ENCODE data around the gene GTPBP4. TPM values are rescaled to one million over a fixed set of nuclear protein-coding genes. Genes with fewer than 3 reads are reported as not detected.
A peak's percentile ranks its signal among the peaks of the same experiment; 100 is the strongest.

GTPBP4 gene
- total RNA-seq, 1 experiment from 2014 or later: 41.2 TPM

GRCh38 chr10:970311-971149, 17.7 kb upstream of the GTPBP4 start:
- Histone ChIP-seq H3K4me2 (ENCODE audit: low read depth, low read length, poor library complexity, severe bottlenecking) (no peak overlapping the region), H3K9me2 (replicated peaks; ENCODE audit: insufficient read depth, low read length) (no peaks in the 10 kb centered on the region)

DNA sequence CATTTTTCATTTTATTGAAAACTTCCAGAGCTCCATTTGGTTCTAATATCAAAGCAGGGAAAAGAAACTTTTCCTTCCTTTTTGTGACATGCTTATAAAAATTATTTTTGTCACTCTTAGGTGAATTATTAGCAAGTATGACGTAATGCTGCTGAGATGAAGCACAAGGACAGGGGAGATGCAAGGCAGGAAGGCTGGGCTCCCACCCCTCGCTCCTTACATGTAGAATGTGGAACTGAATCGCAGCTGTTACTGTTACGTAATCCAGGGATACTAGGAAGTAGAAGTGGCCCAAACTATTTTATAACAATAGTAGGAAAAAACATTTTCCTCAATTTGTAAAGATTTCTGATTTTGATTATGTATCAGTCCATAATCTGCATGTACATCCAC, 17.1 kb upstream of the GTPBP4 start:
- H3K4me2 ChIP-seq (ENCODE audit: low read depth, low read length, poor library complexity, severe bottlenecking): no peak overlapping the region
- no peak overlapping the region for H3K9ac ChIP-seq (ENCODE audit: low read length)

More at GRCh38 chr10:970311-971149, 17.7 kb upstream of the GTPBP4 start:
- peaks cover 8% of the 10 kb centered on the region for H3K4me1 ChIP-seq (ENCODE audit: low read length)
- no peak overlapping the region for H3K9ac ChIP-seq (ENCODE audit: low read length)
- H3K36me3 ChIP-seq (ENCODE audit: insufficient read depth, low read length): no peaks in the 10 kb centered on the region
- no peaks in the 10 kb centered on the region for H3K79me2 ChIP-seq (ENCODE audit: low read length)
- no peak for DNase-seq
- no peaks in the 10 kb centered on the region for H3K9me3 ChIP-seq (ENCODE audit: low read length)
- no peaks in the 10 kb centered on the region for H4K20me1 ChIP-seq (ENCODE audit: insufficient read depth, low read depth, low read length)
- H3K27me3 ChIP-seq (ENCODE audit: low read length): no peaks in the 10 kb centered on the region
- H2AFZ ChIP-seq (ENCODE audit: low read length): no peak overlapping the region
- H3K27ac ChIP-seq (ENCODE audit: low read length): no peak overlapping the region
- H3K4me3 ChIP-seq (ENCODE audit: low read length): no peak overlapping the region

DNA sequence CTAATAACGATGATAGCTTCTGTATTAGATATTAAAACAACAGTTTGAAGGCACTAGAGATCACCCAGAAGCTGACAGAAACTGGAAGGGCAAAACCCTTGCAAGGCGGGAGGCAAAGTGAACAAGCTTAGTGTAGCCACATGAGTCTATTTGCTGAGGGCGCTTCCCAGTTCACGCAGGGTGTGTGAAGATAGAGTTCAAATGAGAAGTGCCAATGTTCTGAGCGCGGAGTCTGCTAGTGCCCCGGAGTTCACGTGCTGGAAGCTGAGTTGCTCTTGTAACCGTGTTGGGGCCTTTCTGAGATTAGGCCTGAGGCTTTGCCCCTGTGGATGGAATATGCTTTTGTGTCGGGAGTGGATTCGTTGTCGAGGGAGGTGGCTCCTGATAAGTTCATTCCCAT, 16.6 kb upstream of the GTPBP4 start:
- H3K79me2 ChIP-seq (ENCODE audit: low read length): no peaks in the 10 kb centered on the region
- no peaks in the 10 kb centered on the region for H4K20me1 ChIP-seq (ENCODE audit: insufficient read depth, low read depth, low read length)
- H3K4me1 ChIP-seq (ENCODE audit: low read length): peaks cover 8% of the 10 kb centered on the region
- H3K9ac ChIP-seq (ENCODE audit: low read length): no peak overlapping the region
- H3K4me2 ChIP-seq (ENCODE audit: low read depth, low read length, poor library complexity, severe bottlenecking): no peak overlapping the region
- no peak for DNase-seq
- H3K9me2 ChIP-seq (replicated peaks; ENCODE audit: insufficient read depth, low read length): no peaks in the 10 kb centered on the region
- H3K36me3 ChIP-seq (ENCODE audit: insufficient read depth, low read length): no peaks in the 10 kb centered on the region
- no peaks in the 10 kb centered on the region for H3K27me3 ChIP-seq (ENCODE audit: low read length)
- no peak overlapping the region for H2AFZ ChIP-seq (ENCODE audit: low read length)
- H3K4me3 ChIP-seq (ENCODE audit: low read length): no peak overlapping the region
- no peak overlapping the region for H3K27ac ChIP-seq (ENCODE audit: low read length)
- no peaks in the 10 kb centered on the region for H3K9me3 ChIP-seq (ENCODE audit: low read length)

More for the DNA sequence above, 17.1 kb upstream of the GTPBP4 start:
- Histone ChIP-seq H3K4me1 (ENCODE audit: low read length) (peaks cover 8% of the 10 kb centered on the region), H3K36me3 (ENCODE audit: insufficient read depth, low read length) (no peaks in the 10 kb centered on the region), H4K20me1 (ENCODE audit: insufficient read depth, low read depth, low read length) (no peaks in the 10 kb centered on the region), H3K27ac (ENCODE audit: low read length) (no peak overlapping the region), H3K9me2 (replicated peaks; ENCODE audit: insufficient read depth, low read length) (no peaks in the 10 kb centered on the region), H3K9me3 (ENCODE audit: low read length) (no peaks in the 10 kb centered on the region), H2AFZ (ENCODE audit: low read length) (no peak overlapping the region), H3K4me3 (ENCODE audit: low read length) (no peak overlapping the region), H3K79me2 (ENCODE audit: low read length) (no peaks in the 10 kb centered on the region), H3K27me3 (ENCODE audit: low read length) (no peaks in the 10 kb centered on the region)
- DNase-seq: no peak

- no peaks in the 10 kb centered on the region for H3K9me3 ChIP-seq (ENCODE audit: low read length)
- no peaks in the 10 kb centered on the region for H3K9me2 ChIP-seq (replicated peaks; ENCODE audit: insufficient read depth, low read length)
- peak; percentile 56 for DNase-seq
- no peak overlapping the region for H3K4me3 ChIP-seq (ENCODE audit: low read length)
- H4K20me1 ChIP-seq (ENCODE audit: insufficient read depth, low read depth, low read length): no peaks in the 10 kb centered on the region
- H3K36me3 ChIP-seq (ENCODE audit: insufficient read depth, low read length): no peaks in the 10 kb centered on the region
- no peak overlapping the region for H3K9ac ChIP-seq (ENCODE audit: low read length)
- peak overlapping the region; percentile 17 for H3K4me2 ChIP-seq (ENCODE audit: low read depth, low read length, poor library complexity, severe bottlenecking)
- H3K27me3 ChIP-seq (ENCODE audit: low read length): no peaks in the 10 kb centered on the region
- H2AFZ ChIP-seq (ENCODE audit: low read length): peak overlapping the region; percentile 54; the same call in 1 of the 2 replicates
- no peak overlapping the region for H3K27ac ChIP-seq (ENCODE audit: low read length)
- H3K79me2 ChIP-seq (ENCODE audit: low read length): no peaks in the 10 kb centered on the region
- peaks cover 8% of the 10 kb centered on the region for H3K4me1 ChIP-seq (ENCODE audit: low read length)
Measured at GRCh38 chr10:972763-973162, 15.5 kb upstream of the GTPBP4 start.

- Histone ChIP-seq H3K36me3 (ENCODE audit: insufficient read depth, low read length) (no peaks in the 10 kb centered on the region), H3K9ac (ENCODE audit: low read length) (no peak overlapping the region), H2AFZ (ENCODE audit: low read length) (no peak overlapping the region), H3K4me1 (ENCODE audit: low read length) (peaks cover 8% of the 10 kb centered on the region), H3K27me3 (ENCODE audit: low read length) (no peaks in the 10 kb centered on the region), H4K20me1 (ENCODE audit: insufficient read depth, low read depth, low read length) (no peaks in the 10 kb centered on the region), H3K27ac (ENCODE audit: low read length) (no peak overlapping the region), H3K79me2 (ENCODE audit: low read length) (no peaks in the 10 kb centered on the region), H3K4me3 (ENCODE audit: low read length) (no peak overlapping the region), H3K9me2 (replicated peaks; ENCODE audit: insufficient read depth, low read length) (no peaks in the 10 kb centered on the region), H3K4me2 (ENCODE audit: low read depth, low read length, poor library complexity, severe bottlenecking) (no peak overlapping the region), H3K9me3 (ENCODE audit: low read length) (no peaks in the 10 kb centered on the region)
- no peak for DNase-seq
Measured at GRCh38 chr10:974038-974784, 14.0 kb upstream of the GTPBP4 start.

DNA sequence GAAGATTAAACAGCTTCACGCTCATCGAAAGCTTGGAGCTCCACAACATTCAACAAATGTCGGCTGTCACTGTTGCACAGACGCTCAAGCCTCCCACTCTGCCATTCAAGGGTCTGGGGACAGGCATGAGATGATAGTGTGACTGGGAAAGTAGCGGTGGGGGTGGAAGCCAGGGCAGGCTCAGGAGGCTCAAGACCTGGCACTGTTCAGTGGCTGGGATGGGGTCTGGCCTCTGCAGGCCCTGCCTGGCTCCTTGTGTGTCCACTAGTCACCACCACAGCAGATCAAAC, 13.5 kb upstream of the GTPBP4 start:
- peaks cover 8% of the 10 kb centered on the region for H3K4me1 ChIP-seq (ENCODE audit: low read length)
- H3K9me3 ChIP-seq (ENCODE audit: low read length): no peaks in the 10 kb centered on the region
- H3K27me3 ChIP-seq (ENCODE audit: low read length): no peaks in the 10 kb centered on the region
- no peak for DNase-seq
- no peak overlapping the region for H3K9ac ChIP-seq (ENCODE audit: low read length)
- H3K4me2 ChIP-seq (ENCODE audit: low read depth, low read length, poor library complexity, severe bottlenecking): no peak overlapping the region
- H3K4me3 ChIP-seq (ENCODE audit: low read length): no peak overlapping the region
- no peaks in the 10 kb centered on the region for H3K79me2 ChIP-seq (ENCODE audit: low read length)
- no peak overlapping the region for H2AFZ ChIP-seq (ENCODE audit: low read length)
- no peak overlapping the region for H3K27ac ChIP-seq (ENCODE audit: low read length)
- H4K20me1 ChIP-seq (ENCODE audit: insufficient read depth, low read depth, low read length): no peaks in the 10 kb centered on the region
- no peaks in the 10 kb centered on the region for H3K9me2 ChIP-seq (replicated peaks; ENCODE audit: insufficient read depth, low read length)
- H3K36me3 ChIP-seq (ENCODE audit: insufficient read depth, low read length): no peaks in the 10 kb centered on the region

DNA sequence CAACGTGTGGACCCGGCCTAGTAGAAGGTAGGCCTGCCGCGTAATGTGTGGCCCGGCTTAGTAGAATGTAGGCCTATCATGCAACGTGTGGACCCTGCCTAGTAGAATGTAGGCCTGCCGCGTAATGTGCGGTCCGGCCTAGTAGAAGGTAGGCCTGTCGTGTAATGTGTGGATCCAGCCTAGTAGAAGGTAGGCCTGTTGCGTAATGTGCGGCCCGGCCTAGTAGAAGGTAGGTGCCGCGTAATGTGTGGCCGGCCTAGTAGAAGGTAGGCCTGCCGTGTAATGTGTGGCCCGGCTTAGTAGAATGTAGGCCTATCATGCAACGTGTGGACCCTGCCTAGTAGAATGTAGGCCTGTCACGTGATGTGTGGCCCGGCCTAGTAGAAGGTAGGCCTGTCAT, 11.9 kb upstream of the GTPBP4 start:
- H3K4me2 ChIP-seq (ENCODE audit: low read depth, low read length, poor library complexity, severe bottlenecking): no peak overlapping the region
- no peak overlapping the region for H3K4me3 ChIP-seq (ENCODE audit: low read length)
- H4K20me1 ChIP-seq (ENCODE audit: insufficient read depth, low read depth, low read length): no peaks in the 10 kb centered on the region
- no peaks in the 10 kb centered on the region for H3K36me3 ChIP-seq (ENCODE audit: insufficient read depth, low read length)
- no peaks in the 10 kb centered on the region for H3K79me2 ChIP-seq (ENCODE audit: low read length)
- peaks cover 7% of the 10 kb centered on the region for H3K4me1 ChIP-seq (ENCODE audit: low read length)
- H2AFZ ChIP-seq (ENCODE audit: low read length): no peak overlapping the region
- H3K27ac ChIP-seq (ENCODE audit: low read length): no peak overlapping the region
- H3K9ac ChIP-seq (ENCODE audit: low read length): no peak overlapping the region
- H3K9me3 ChIP-seq (ENCODE audit: low read length): peaks cover 7% of the 10 kb centered on the region; the same call in 1 of the 2 replicates
- DNase-seq: no peak
- no peaks in the 10 kb centered on the region for H3K27me3 ChIP-seq (ENCODE audit: low read length)
- no peaks in the 10 kb centered on the region for H3K9me2 ChIP-seq (replicated peaks; ENCODE audit: insufficient read depth, low read length)

GRCh38 chr10:978826-979421, 9.3 kb upstream of the GTPBP4 start:
- H3K79me2 ChIP-seq (ENCODE audit: low read length): no peaks in the 10 kb centered on the region
- no peak overlapping the region for H2AFZ ChIP-seq (ENCODE audit: low read length)
- H4K20me1 ChIP-seq (ENCODE audit: insufficient read depth, low read depth, low read length): no peaks in the 10 kb centered on the region
- no peak overlapping the region for H3K27ac ChIP-seq (ENCODE audit: low read length)
- no peak overlapping the region for H3K9ac ChIP-seq (ENCODE audit: low read length)
- no peaks in the 10 kb centered on the region for H3K27me3 ChIP-seq (ENCODE audit: low read length)
- no peaks in the 10 kb centered on the region for H3K36me3 ChIP-seq (ENCODE audit: insufficient read depth, low read length)
- H3K4me3 ChIP-seq (ENCODE audit: low read length): no peak overlapping the region
- no peaks in the 10 kb centered on the region for H3K4me1 ChIP-seq (ENCODE audit: low read length)
- no peak overlapping the region for H3K4me2 ChIP-seq (ENCODE audit: low read depth, low read length, poor library complexity, severe bottlenecking)
- no peaks in the 10 kb centered on the region for H3K9me2 ChIP-seq (replicated peaks; ENCODE audit: insufficient read depth, low read length)
- no peak for DNase-seq
- peaks cover 7% of the 10 kb centered on the region; the same call in 1 of the 2 replicates for H3K9me3 ChIP-seq (ENCODE audit: low read length)
